B cell (primary cell): Measurements from ENCODE around the gene NAA80. TPM values are rescaled to one million over a fixed set of nuclear protein-coding genes. Genes with fewer than 3 reads are reported as not detected.

ENCODE experiments used
- ATAC-seq: fragments of 200-7000 bp; cut with Tn5 transposase; one replicate; pipeline ENCODE4 v1.10.0; 2021; ENCODE audit warnings: low read depth, mild to moderate bottlenecking, moderate number of reproducible peaks, moderate library complexity
- CTCF ChIA-PET: fragments of 350-600 bp; sonication (Branson Sonifier 250); formaldehyde crosslinking; loops from one replicate; lab custom pipeline; 2021; ENCODE audit warnings: antibody characterized with exemption, inconsistent platforms; lab: Charles Lee
- POLR2A ChIA-PET: fragments of 350-600 bp; sonication (Branson Sonifier 250); formaldehyde crosslinking; loops from one replicate; lab custom pipeline; 2021; ENCODE audit warnings: antibody characterized with exemption; lab: Charles Lee
- DNase-seq: peaks from one replicate; pipeline ENCODE4 v3.0.0; 2013
- H2AFZ ChIP-seq: 2 replicates; pipeline ENCODE4 v1.6.1; 2012; ENCODE audit warnings: mild to moderate bottlenecking, low read depth, low read length; ENCODE audit not compliant: insufficient read depth, poor library complexity, severe bottlenecking
- H3K27ac ChIP-seq, 2 donors: 1 replicate in 1 of 2; 2 replicates in 1 of 2; pipeline ENCODE4 v1.5.1; 2012 to 2013; ENCODE audit warnings: low read length in 2 of 2, mild to moderate bottlenecking in 2 of 2, moderate library complexity in 1 of 2
- H3K27me3 ChIP-seq, 4 experiments: fragments of 200-600 bp in 1 of 4; sonication (generic) in 1 of 4; replicated peaks in 1 of 4; 1 replicate in 2 of 4; 2 replicates in 2 of 4; pipeline versions ENCODE4 v1.6.1 to v1.7.0; 2013 to 2016; ENCODE audit warnings: low read length in 3 of 4, mild to moderate bottlenecking in 2 of 4, mixed read lengths in 1 of 4, moderate library complexity in 1 of 4; ENCODE audit not compliant: insufficient read depth in 4 of 4, control insufficient read depth in 3 of 4; ENCODE audit errors: control extremely low read depth in 1 of 4
- H3K36me3 ChIP-seq, 2 experiments: replicated peaks in 1 of 2; 1 replicate in 1 of 2; 2 replicates in 1 of 2; pipeline versions ENCODE4 v1.6.1 to v1.7.1; 2013; ENCODE audit warnings: low read length in 1 of 2; ENCODE audit not compliant: insufficient read depth in 2 of 2, control insufficient read depth in 1 of 2; ENCODE audit errors: control extremely low read depth in 1 of 2, extremely low read depth in 1 of 2
- H3K4me1 ChIP-seq, 2 donors: fragments of 200-600 bp in 1 of 2; sonication (generic) in 1 of 2; 1 replicate in 1 of 2; 2 replicates in 1 of 2; pipeline versions ENCODE4 v1.5.1 to v1.6.1; 2013 to 2017; ENCODE audit warnings: low read length in 2 of 2; ENCODE audit not compliant: control insufficient read depth in 2 of 2, insufficient read depth in 2 of 2
- H3K4me2 ChIP-seq: replicated peaks from 2 replicates; pipeline ENCODE3; 2012; ENCODE audit warnings: mild to moderate bottlenecking, low read depth, low read length; ENCODE audit not compliant: poor library complexity, severe bottlenecking
- H3K4me3 ChIP-seq, 5 experiments: fragments of 200-600 bp in 1 of 5; sonication (generic) in 1 of 5; 1 replicate in 3 of 5; 2 replicates in 2 of 5; pipeline versions ENCODE4 v1.5.1 to v1.7.0; 2011 to 2016; ENCODE audit warnings: low read length in 4 of 5, mild to moderate bottlenecking in 4 of 5, low read depth in 2 of 5, control low read depth in 1 of 5, moderate library complexity in 1 of 5; ENCODE audit not compliant: insufficient read depth in 1 of 5; ENCODE audit errors: control extremely low read depth in 1 of 5, extremely low read depth in 1 of 5
- H3K79me2 ChIP-seq: fragments of 200-600 bp; sonication (generic); one replicate; pipeline ENCODE4 v1.6.0; 2016; ENCODE audit warnings: low read length; ENCODE audit not compliant: control insufficient read depth, insufficient read depth
- H3K9ac ChIP-seq: fragments of 200-600 bp; sonication (generic); 2 replicates; pipeline ENCODE4 v1.6.1; 2017; ENCODE audit warnings: mild to moderate bottlenecking, low read length, moderate library complexity
- H3K9me3 ChIP-seq, 3 donors: one replicate each; pipeline versions ENCODE4 v1.6.1 to v1.7.1; 2013; ENCODE audit warnings: low read length in 2 of 3; ENCODE audit not compliant: control insufficient read depth in 2 of 3, insufficient read depth in 1 of 3; ENCODE audit errors: control extremely low read depth in 1 of 3
- H4K20me1 ChIP-seq: 2 replicates; pipeline ENCODE4 v1.6.0; 2012; ENCODE audit warnings: mild to moderate bottlenecking, low read length; ENCODE audit not compliant: insufficient read depth, control insufficient read depth, poor library complexity, severe bottlenecking
- H3K27ac Mint-ChIP-seq: one replicate; pipeline ENCODE4 v1.8.0; 2021; ENCODE audit warnings: mixed read lengths
- H3K27me3 Mint-ChIP-seq: one replicate; pipeline ENCODE4 v1.8.0; 2021; ENCODE audit warnings: mixed read lengths
- H3K4me1 Mint-ChIP-seq: one replicate; pipeline ENCODE4 v1.8.0; 2021; ENCODE audit warnings: mixed read lengths
- H3K4me3 Mint-ChIP-seq: one replicate; pipeline ENCODE4 v1.8.0; 2021; ENCODE audit warnings: mixed read lengths
- H3K9me3 Mint-ChIP-seq: one replicate; pipeline ENCODE4 v1.8.0; 2022; ENCODE audit warnings: mixed read lengths; ENCODE audit not compliant: insufficient read depth
- CTCF ChIP-seq: fragments of 200-600 bp; IDR thresholded peaks from one replicate; pipeline ENCODE4 v1.8.0; 2022; ENCODE audit warnings: antibody characterized with exemption, mild to moderate bottlenecking
- EZH2 ChIP-seq: IDR thresholded peaks from 2 replicates; pipeline ENCODE4 v1.6.1; 2012; ENCODE audit warnings: borderline replicate concordance, low read depth, mild to moderate bottlenecking, moderate library complexity, low read length; ENCODE audit not compliant: insufficient read depth, poor library complexity, severe bottlenecking
- WGBS: methylation state at CpG from one replicate; pipeline ENCODE4 v1.1.5; 2013; ENCODE audit warnings: missing lambda C conversion rate; ENCODE audit not compliant: insufficient coverage; 5-methylcytosine and 5-hydroxymethylcytosine counted together
- intact Hi-C: fragments of 100-400 bp; cut with micrococcal nuclease; formaldehyde crosslinking; loops from one replicate; pipeline ENCODE4 v1.10.0; 2022
- polyA plus RNA-seq: library from polyadenylated mRNA; depleted of rRNA; stranded (reverse); fragments of >200 nt; gene quantifications from 2 replicates; pipeline ENCODE4 v1.2.3, GENCODE V29; 2012
- total RNA-seq, 2 donors: library from RNA; stranded (reverse); fragments of 120-200 nt in 1 of 2; gene quantifications; 1 replicate in 1 of 2; 2 replicates in 1 of 2; pipeline versions ENCODE4 v1.2.3 to v1.2.4, GENCODE V29; 2013 to 2022

NAA80 gene
- total and polyA plus RNA-seq, 2 donors (not counting 1 experiment from before 2014, with no cell fraction given) = 37.8 to 49.0 TPM

DNA sequence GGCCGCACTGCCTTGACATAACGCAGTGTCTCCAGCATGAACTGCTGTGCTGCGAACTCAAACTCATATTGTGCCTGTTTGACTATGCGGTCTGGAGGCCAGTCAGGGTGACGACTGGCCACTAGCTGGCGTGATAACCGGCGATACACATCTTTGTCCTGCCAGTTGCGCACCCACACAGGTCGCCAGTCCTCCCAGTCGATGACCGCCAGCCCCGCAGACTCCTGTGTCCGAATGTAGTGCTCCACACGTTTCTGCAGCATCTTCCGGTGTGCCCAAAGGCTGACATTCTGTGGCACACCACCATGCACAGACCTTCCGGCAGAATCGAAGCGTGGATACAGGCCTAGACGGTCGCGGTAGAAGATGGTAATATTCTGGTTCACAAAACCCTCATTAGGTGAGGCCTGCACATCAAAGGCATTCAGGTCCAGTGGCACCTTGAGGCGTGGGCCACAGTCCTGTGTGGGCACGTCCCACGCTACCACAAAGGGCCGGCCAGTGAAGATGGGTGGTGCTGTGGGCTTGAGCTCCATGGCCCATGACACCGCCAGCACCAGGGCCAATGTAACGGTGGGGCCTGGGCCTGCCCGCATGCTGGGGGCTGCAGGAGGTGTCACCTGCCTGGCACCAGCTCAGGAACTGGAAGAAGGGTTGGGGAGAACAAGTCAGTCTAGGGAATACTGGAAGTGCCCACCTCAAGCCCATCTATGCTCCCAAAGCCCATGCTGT is 20.9 kb upstream of the NAA80 start:
- H3K27me3 ChIP-seq = no peaks in the 10 kb centered on the region
- peak overlapping the region; percentile 96 for H3K9ac ChIP-seq
- peak overlapping the region; percentile 95 for H3K4me2 ChIP-seq
- peaks cover 0 to 3% (median 0%) of the 10 kb centered on the region in 3 donors for H3K9me3 ChIP-seq
- TF ChIP-seq CTCF = no peak
- no peak for TF ChIP-seq EZH2
- intact Hi-C loops = loop anchor here (2.0 to 5.0 kb wide), 3 partner anchors 17 to 125 kb away; partner anchors contain the start of gene GNAI2
- CTCF ChIA-PET = interaction anchor here (0.7 to 0.8 kb wide), 2 partner anchors 16 to 21 kb away, joined by 3 read pairs; partner anchors contain the start of genes HYAL3 and NAA80
- peaks cover 0 to 5% of the 10 kb centered on the region in 2 experiments for H3K36me3 ChIP-seq
- H3K27ac ChIP-seq = no peak overlapping the region
- H4K20me1 ChIP-seq = no peaks in the 10 kb centered on the region
- no peaks in the 10 kb centered on the region for H3K79me2 ChIP-seq
- H2AFZ ChIP-seq = peak overlapping the region; percentile 99
- H3K4me3 Mint-ChIP-seq = peak overlapping the region; percentile 98
- peaks cover 53% of the 10 kb centered on the region for H3K4me1 Mint-ChIP-seq
- H3K27me3 Mint-ChIP-seq = no peaks in the 10 kb centered on the region
- no peak for DNase-seq
- no peak for ATAC-seq
- peak overlapping the region; percentile 65 to 95 (median 80) for H3K4me3 ChIP-seq
- H3K9me3 Mint-ChIP-seq = no peaks in the 10 kb centered on the region
- H3K4me1 ChIP-seq = peaks cover 25 to 62% of the 10 kb centered on the region in 2 donors
- WGBS = 98% methylated on average over 28 of the region's 29 CpGs
- H3K27ac Mint-ChIP-seq = peak overlapping the region; percentile 92
- POLR2A ChIA-PET = interaction anchor here (0.6 to 1.5 kb wide), 2 partner anchors 28 to 1737 kb away, joined by 3 to 4 read pairs; partner anchors contain the start of gene IFRD2
